Karpas-422 (cell line): ENCODE data around the gene SEC14L6. TPM values are rescaled to one million over a fixed set of nuclear protein-coding genes. Genes with fewer than 3 reads are reported as not detected.

ENCODE experiments used
- DNase-seq: peaks from one replicate; pipeline ENCODE4 v3.0.0-alpha.2; 2015
- H2AFZ ChIP-seq: fragments of 200-600 bp; sonication (generic); 2 replicates; pipeline ENCODE4 v1.6.1; 2014; ENCODE audit warnings: antibody characterized with exemption, low read length, mixed read lengths
- H3K27ac ChIP-seq: fragments of 200-600 bp; sonication (generic); 2 replicates; pipeline ENCODE4 v1.5.1; 2014; ENCODE audit warnings: mild to moderate bottlenecking, low read length, moderate library complexity
- H3K27me3 ChIP-seq: fragments of 200-600 bp; sonication (generic); 2 replicates; pipeline ENCODE4 v1.6.1; 2014; ENCODE audit warnings: low read length, mixed read lengths
- H3K36me3 ChIP-seq: fragments of 200-600 bp; sonication (generic); 2 replicates; pipeline ENCODE4 v1.6.1; 2014; ENCODE audit warnings: low read length, mixed read lengths; ENCODE audit not compliant: insufficient read depth
- H3K4me1 ChIP-seq: fragments of 200-600 bp; sonication (generic); 2 replicates; pipeline ENCODE4 v1.6.1; 2014; ENCODE audit warnings: mild to moderate bottlenecking, low read length, mixed read lengths
- H3K4me2 ChIP-seq: fragments of 200-600 bp; sonication (generic); 2 replicates; pipeline ENCODE4 v1.6.1; 2014; ENCODE audit warnings: low read length, low read depth, mild to moderate bottlenecking; ENCODE audit not compliant: poor library complexity, severe bottlenecking
- H3K4me3 ChIP-seq: fragments of 200-600 bp; sonication (generic); 2 replicates; pipeline ENCODE4 v1.5.1; 2014; ENCODE audit warnings: mild to moderate bottlenecking, antibody characterized with exemption, low read length, mixed read lengths
- H3K79me2 ChIP-seq: fragments of 200-600 bp; sonication (generic); 2 replicates; pipeline ENCODE4 v1.6.1; 2014; ENCODE audit warnings: mild to moderate bottlenecking, low read length, mixed read lengths
- H3K9ac ChIP-seq: fragments of 200-600 bp; sonication (generic); 2 replicates; pipeline ENCODE4 v1.6.0; 2014; ENCODE audit warnings: low read length
- H3K9me2 ChIP-seq: fragments of 200-600 bp; sonication (generic), shearing (Covaris generic); replicated peaks from 2 replicates; pipeline ENCODE4 v1.6.0; 2014; ENCODE audit warnings: mild to moderate bottlenecking, low read length, moderate library complexity; ENCODE audit not compliant: insufficient read depth
- H3K9me3 ChIP-seq: fragments of 300-700, 200-600 bp; sonication (generic); 2 replicates; pipeline ENCODE4 v1.6.1; 2014; ENCODE audit warnings: low read length, mixed read lengths
- H4K20me1 ChIP-seq: fragments of 200-600 bp; sonication (generic); 2 replicates; pipeline ENCODE4 v1.6.1; 2014; ENCODE audit warnings: mild to moderate bottlenecking, antibody characterized with exemption, low read length, low read depth; ENCODE audit not compliant: insufficient read depth
- total RNA-seq: library from RNA; depleted of rRNA; stranded (reverse); fragments of >200 nt; shearing (Covaris generic); gene quantifications from 2 replicates; pipeline ENCODE4 v1.2.3, GENCODE V29; 2014; ENCODE audit warnings: low replicate concordance; rRNA removed

The SEC14L6 gene
- total RNA-seq, 1 experiment from 2014 or later, result not detected

DNA sequence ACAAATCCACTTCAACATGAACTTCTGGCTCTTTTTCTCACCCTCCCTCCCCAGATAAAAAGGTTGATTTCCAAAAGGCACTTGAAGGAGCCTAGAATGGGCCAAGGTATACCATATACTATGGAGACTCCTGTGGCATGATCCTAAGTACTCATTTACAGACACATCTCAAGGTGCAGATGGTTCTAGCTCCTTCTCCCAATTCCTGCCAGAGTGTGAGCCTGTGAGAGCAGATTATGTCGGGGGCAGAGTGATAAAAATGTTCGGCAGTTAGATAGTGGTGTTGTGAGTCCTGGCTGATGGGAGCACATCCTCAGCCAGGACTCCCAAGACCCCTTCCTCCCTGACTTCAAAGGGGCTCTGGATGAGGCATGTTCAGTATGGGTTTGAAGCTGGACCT, 66.6 kb downstream of the SEC14L6 start:
- Histone ChIP-seq H3K9ac (no peak overlapping the region), H3K4me3 (no peak overlapping the region), H3K36me3 (no peaks in the 10 kb centered on the region), H3K79me2 (no peaks in the 10 kb centered on the region), H3K9me3 (no peaks in the 10 kb centered on the region), H3K27ac (no peak overlapping the region), H3K27me3 (no peaks in the 10 kb centered on the region), H2AFZ (no peak overlapping the region), H3K4me1 (no peaks in the 10 kb centered on the region), H3K4me2 (no peak overlapping the region), H3K9me2 (no peaks in the 10 kb centered on the region), H4K20me1 (no peaks in the 10 kb centered on the region)
- DNase-seq, result no peak

- Histone ChIP-seq H3K79me2 (no peaks in the 10 kb centered on the region), H3K9me3 (no peaks in the 10 kb centered on the region), H2AFZ (no peak overlapping the region), H3K27me3 (no peaks in the 10 kb centered on the region), H3K27ac (no peak overlapping the region), H3K4me1 (no peaks in the 10 kb centered on the region), H4K20me1 (no peaks in the 10 kb centered on the region), H3K9me2 (no peaks in the 10 kb centered on the region), H3K36me3 (no peaks in the 10 kb centered on the region), H3K9ac (no peak overlapping the region), H3K4me2 (no peak overlapping the region), H3K4me3 (no peak overlapping the region)
- DNase-seq, result no peak
Observed at GRCh38 chr22:30474683-30475424, 71.7 kb downstream of the SEC14L6 start.

DNA sequence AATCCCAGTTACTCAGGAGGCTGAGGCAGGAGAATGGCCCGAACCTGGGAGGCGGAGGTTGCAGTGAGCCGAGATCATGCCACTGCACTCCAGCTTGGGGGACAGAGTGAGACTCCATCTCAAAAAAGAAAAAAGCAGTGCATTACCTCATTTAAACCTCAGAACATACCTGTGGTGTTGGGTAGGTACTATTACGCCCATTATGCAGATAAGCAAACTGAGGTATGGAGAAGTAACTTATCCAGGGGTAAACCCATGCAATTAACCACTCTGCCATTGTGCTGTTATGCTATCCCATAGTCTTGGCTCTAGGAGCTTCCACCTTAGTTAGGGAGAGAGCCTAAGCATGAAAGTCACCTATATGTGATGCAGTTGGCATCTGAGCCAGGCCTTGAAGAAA, 72.4 kb downstream of the SEC14L6 start:
- Histone ChIP-seq H3K36me3 (no peaks in the 10 kb centered on the region), H3K4me1 (no peaks in the 10 kb centered on the region), H3K9ac (no peak overlapping the region), H4K20me1 (no peaks in the 10 kb centered on the region), H3K9me2 (no peaks in the 10 kb centered on the region), H3K27me3 (no peaks in the 10 kb centered on the region), H3K4me3 (no peak overlapping the region), H3K9me3 (no peaks in the 10 kb centered on the region), H3K79me2 (no peaks in the 10 kb centered on the region), H2AFZ (no peak overlapping the region), H3K4me2 (no peak overlapping the region), H3K27ac (no peak overlapping the region)
- DNase-seq, result no peak

- Histone ChIP-seq H3K9me3 (no peaks in the 10 kb centered on the region), H3K79me2 (no peaks in the 10 kb centered on the region), H4K20me1 (no peaks in the 10 kb centered on the region), H3K27ac (no peak overlapping the region), H3K36me3 (no peaks in the 10 kb centered on the region), H3K27me3 (no peaks in the 10 kb centered on the region), H2AFZ (no peak overlapping the region), H3K4me1 (no peaks in the 10 kb centered on the region), H3K4me3 (no peak overlapping the region), H3K9ac (no peak overlapping the region), H3K9me2 (no peaks in the 10 kb centered on the region), H3K4me2 (no peak overlapping the region)
- no peak for DNase-seq
Observed at GRCh38 chr22:30472994-30473720, 73.4 kb downstream of the SEC14L6 start.

Other genes with a start within 250 kb of the SEC14L6 start
- 7.6 and 16.9 TPM in 2 replicates for gene TBC1D10A, start 219.8 kb downstream of the SEC14L6 start, total RNA-seq
- gene SF3A1, start 189.8 kb downstream of the SEC14L6 start, total RNA-seq, result 79.0 and 111 TPM in 2 replicates
- gene CCDC157, start 189.7 kb downstream of the SEC14L6 start, total RNA-seq, result 0.69 and 0.82 TPM in 2 replicates
- 4.0 and 16.9 TPM in 2 replicates for gene RNF215, start 159.3 kb downstream of the SEC14L6 start, total RNA-seq
- 8.4 and 11.6 TPM in 2 replicates for gene SEC14L2, start 149.7 kb downstream of the SEC14L6 start, total RNA-seq
- gene MTFP1, start 121.0 kb downstream of the SEC14L6 start, total RNA-seq, result 69.4 and 120 TPM in 2 replicates
- gene SEC14L3, start 74.7 kb downstream of the SEC14L6 start, total RNA-seq, result not detected in 2 replicates
- not detected in 2 replicates for gene SEC14L4, start 41.0 kb downstream of the SEC14L6 start, total RNA-seq
- not detected in 2 replicates for gene GAL3ST1, start 27.9 kb upstream of the SEC14L6 start, total RNA-seq
- 93.6 and 110 TPM in 2 replicates for gene PES1, start 45.2 kb upstream of the SEC14L6 start, total RNA-seq
- 0.18 and 0.93 TPM in 2 replicates for gene TCN2, start 60.4 kb upstream of the SEC14L6 start, total RNA-seq
- 0.97 and 1.2 TPM in 2 replicates for gene SLC35E4, start 89.0 kb upstream of the SEC14L6 start, total RNA-seq
- gene DUSP18, start 121.1 kb upstream of the SEC14L6 start, total RNA-seq, result 6.3 and 11.2 TPM in 2 replicates
- 0.07 and 0.14 TPM in 2 replicates for gene OSBP2, start 148.1 kb upstream of the SEC14L6 start, total RNA-seq